HG02973 (cell line): ENCODE results near the gene GEN1.

Source experiments
- ATAC-seq: cut with Tn5 transposase; IDR thresholded peaks from one replicate; pipeline ENCODE4 v1.9.1; 2021; ENCODE audit warnings: moderate library complexity; ENCODE audit not compliant: unreplicated experiment

Gene GEN1

DNA sequence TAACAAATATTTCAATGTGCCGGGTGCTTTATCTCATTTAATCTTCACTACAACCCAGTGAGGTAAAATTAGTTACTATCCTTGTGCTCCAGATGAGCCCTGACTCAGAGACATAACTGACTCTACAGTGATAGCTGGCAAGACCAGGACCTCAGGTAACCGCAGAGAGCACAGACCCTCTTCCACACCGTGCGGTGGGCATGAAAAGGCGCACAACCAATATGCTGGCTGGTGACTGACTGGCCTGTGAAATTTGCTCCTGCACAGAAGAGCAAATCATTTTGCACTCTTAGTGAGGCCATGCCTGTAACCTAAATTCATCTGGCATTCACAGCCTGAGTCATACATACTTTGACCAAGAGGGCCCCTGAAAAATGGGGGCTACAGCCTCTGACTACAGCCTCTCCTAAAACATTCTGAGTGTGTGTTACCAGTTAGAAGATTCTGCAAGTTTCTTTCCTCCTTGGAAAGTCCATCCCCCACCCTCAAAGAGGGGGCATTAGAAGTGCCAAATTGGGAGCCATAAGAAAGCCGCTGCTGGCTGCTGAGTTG, 39.9 kb downstream of the GEN1 start:
- ATAC-seq = no peak

GRCh38 chr2:17795309-17795708, 41.4 kb downstream of the GEN1 start:
- no peak for ATAC-seq

- no peak for ATAC-seq
Measured at GRCh38 chr2:17798338-17798737, 44.4 kb downstream of the GEN1 start.

- ATAC-seq = no peak
Measured at GRCh38 chr2:17799301-17800120, 45.6 kb downstream of the GEN1 start.

GRCh38 chr2:17800219-17800618, 46.3 kb downstream of the GEN1 start:
- ATAC-seq = no peak

DNA sequence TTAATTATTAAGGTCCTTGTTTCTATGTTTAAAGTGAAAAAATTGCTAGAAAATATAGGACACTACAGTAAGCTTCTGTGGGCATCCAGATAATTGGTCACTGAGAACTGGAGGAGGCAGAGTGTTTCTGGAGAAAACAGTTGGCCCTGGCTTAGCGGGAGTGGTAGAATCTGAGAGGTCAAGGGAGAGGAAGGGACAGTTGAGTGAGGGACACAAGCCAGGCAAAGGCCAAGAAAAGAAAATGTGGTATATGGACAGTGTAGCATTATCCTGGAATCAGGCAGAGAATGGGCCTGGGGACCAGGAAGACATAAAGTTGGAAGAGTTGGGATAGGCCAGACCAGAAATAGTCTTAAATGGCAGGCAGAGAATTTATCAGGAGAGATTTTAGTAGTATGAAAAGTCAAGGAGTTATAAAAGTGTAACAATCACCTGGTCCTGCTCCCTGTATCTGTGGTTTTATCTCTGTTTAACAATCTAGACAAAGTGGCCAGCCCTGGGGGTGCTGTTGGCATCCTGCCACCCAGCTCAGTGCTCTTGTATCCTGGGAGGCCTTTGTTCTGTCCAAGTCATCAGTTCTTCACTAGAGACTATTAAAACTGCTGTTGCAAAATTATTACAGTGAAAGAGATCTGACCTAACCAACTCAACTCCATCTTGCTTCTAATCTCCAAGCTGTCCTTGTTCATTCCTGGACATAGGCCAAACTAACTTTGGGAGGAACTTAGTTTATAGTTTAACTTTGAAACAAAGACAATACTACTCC, 46.9 kb downstream of the GEN1 start:
- no peak for ATAC-seq

GRCh38 chr2:17803497-17803896, 49.6 kb downstream of the GEN1 start:
- no peak for ATAC-seq

DNA sequence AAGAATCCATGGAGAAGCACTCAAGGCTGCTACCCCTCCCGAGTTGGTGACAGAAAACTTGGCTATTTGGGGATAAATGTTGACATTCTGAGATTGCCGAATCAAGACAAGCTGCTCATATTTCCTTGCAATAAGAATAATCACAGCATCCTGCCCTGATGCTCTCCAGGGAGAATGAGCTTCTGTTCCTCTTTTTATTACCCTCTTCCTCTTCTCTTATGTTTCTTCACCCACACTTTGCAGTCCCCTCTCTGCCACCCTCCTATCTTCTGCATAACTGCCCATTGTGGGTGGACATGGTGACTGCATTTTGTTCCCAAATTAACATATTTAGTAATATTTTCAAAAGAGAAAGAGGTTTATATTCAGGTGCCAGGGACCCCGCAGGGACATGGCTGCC, 50.4 kb downstream of the GEN1 start:
- ATAC-seq = peak; percentile 59

GRCh38 chr2:17805166-17805565, 51.2 kb downstream of the GEN1 start:
- no peak for ATAC-seq

- ATAC-seq = no peak
Measured at GRCh38 chr2:17805717-17806363, 51.9 kb downstream of the GEN1 start.

DNA sequence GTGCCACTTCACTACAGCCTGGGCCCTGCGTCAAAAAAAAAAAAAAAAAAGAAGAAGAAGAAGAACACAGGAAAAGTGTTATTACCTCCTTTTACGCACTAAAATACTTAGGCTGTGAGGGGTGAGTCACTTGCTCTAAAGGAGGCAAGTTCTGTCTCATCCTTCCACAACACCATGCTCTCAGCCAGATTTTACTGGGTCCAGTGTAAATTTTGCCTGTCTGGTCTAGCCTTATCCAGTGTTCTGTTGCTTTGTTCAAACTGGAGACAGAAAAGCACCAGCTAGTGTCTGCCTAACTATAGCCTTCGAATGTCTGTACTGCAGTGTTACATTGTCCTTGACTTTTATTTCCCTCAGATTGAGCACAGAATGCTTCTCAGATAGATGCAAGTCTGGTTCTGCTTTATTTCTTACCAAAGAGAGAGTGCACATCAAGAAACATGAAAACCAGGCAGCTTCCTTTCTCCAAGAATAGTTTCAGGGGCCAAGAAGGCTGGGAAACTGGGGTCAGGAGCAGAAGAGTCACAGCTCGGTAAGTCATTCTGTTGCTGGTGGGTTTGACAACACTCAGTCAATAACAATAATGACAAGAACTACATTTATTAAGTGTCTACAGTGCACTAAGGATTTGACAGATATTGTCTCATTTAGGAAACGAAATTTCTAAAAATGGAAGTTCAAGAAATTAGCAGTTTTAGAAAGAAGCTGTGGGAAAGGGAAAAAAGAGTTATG, 59.2 kb downstream of the GEN1 start:
- ATAC-seq = peak; percentile 64

- peak; percentile 88 for ATAC-seq
Measured at GRCh38 chr2:17813742-17814473, 60.0 kb downstream of the GEN1 start.

GRCh38 chr2:17814601-17815000, 60.7 kb downstream of the GEN1 start:
- no peak for ATAC-seq

DNA sequence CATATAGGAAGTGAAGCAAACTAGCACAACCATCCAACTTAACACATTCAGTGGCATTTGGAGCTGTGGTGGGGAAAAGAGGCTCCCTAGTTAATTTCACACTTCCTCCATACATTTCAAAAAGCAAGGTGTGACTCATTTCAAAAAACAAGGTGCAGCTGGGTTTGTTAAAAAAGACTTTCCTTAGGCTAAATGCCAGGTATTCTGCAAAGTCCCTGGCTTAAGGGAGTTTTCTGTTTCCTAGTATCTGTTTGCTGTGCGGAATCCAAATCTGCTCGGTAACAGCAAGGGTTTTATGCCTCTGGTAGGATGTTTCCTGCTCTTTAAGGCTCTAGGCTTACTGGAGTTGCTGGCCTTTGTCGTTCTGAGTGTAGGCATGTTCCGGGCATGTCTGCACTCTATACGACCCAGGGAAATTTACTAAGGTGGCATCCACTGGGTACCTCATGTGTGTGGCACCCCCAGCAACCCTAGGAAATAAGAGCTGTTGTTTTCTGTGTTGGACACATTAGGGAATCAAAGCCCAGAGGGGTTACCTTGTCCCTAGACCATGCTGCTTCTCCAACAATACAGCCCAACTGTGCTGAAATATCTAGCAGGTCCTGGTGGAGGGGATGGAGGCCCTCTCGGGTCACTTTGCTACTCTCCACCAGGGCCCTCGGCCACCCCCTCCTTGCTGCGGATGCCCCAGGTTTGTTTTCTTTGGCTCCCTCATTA, 61.7 kb downstream of the GEN1 start:
- no peak for ATAC-seq

DNA sequence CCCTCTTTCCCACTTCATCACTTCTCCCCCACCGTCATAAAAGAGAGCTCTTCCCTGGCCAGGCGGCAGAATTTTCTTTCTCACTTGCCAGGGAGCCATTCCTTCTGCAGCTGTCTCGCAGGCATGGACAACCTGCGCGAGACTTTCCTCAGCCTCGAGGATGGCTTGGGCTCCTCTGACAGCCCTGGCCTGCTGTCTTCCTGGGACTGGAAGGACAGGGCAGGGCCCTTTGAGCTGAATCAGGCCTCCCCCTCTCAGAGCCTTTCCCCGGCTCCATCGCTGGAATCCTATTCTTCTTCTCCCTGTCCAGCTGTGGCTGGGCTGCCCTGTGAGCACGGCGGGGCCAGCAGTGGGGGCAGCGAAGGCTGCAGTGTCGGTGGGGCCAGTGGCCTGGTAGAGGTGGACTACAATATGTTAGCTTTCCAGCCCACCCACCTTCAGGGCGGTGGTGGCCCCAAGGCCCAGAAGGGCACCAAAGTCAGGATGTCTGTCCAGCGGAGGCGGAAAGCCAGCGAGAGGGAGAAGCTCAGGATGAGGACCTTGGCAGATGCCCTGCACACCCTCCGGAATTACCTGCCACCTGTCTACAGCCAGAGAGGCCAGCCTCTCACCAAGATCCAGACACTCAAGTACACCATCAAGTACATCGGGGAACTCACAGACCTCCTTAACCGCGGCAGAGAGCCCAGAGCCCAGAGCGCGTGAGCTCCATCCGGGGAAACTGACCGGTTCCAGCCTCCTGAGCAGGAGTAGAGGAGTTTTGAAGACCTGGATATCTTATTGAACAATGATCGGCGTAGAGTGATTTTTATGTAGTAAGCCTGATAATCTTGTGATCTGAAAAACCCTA, 62.7 kb downstream of the GEN1 start, which contains the start of gene MSGN1:
Gene MSGN1 (plus strand): TSS at position 65 of the 850 bp plus-strand sequence. CDS start 59 bp downstream, at position 124.
- ATAC-seq = no peak

DNA sequence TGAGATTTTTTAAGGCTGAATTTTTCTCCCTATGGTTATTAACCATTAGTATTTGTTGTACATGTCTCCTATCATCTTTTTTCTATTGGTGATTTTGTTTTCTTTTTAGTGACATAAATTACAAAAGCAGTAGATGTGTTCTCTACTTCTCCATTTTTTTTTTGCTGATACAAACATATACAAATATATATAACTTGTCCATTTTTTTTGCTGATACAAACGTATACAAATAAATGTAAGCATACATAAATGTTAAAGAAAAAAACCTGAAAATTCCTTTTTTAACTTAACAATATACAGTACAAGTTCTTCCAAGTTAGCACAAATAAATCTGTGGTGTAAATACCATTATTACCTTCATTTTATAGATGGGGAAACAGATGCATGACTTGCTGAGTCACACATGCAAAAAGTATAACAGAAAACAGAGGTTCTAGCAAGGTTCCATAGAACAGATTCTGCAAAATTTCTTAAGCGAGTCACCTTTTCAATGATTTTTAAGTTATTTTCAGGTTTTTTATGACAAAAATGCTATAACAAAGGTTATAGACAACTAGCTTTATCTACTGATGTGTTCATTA, 64.4 kb downstream of the GEN1 start:
- no peak for ATAC-seq

- ATAC-seq = no peak
Measured at GRCh38 chr2:17821080-17821479, 67.1 kb downstream of the GEN1 start.
